Stimulated activated CD8-positive, alpha-beta memory T cell treated with anti-CD3 and anti-CD28 coated beads, Interleukin-4, amount 100 ng/mL, for 1 hour (primary cell): Measurements from ENCODE around the gene RBM17.
A peak's percentile ranks its signal among the peaks of the same experiment; 100 is the strongest.
"Not testable (repeated sequence)": the region's sequence is repeated elsewhere in the genome, so short reads cannot be mapped to it uniquely, and the experiment has no call there.

Source experiments
- DNase-seq, 2 donors: peaks; one replicate each; pipeline ENCODE4 v3.0.0-alpha.2; 2020; ENCODE audit warnings: low read depth in 2 of 2, low spot score in 1 of 2

The RBM17 gene

GRCh38 chr10:6135039-6135438 lies 46.2 kb downstream of the RBM17 start:
- DNase-seq: no peak

DNA sequence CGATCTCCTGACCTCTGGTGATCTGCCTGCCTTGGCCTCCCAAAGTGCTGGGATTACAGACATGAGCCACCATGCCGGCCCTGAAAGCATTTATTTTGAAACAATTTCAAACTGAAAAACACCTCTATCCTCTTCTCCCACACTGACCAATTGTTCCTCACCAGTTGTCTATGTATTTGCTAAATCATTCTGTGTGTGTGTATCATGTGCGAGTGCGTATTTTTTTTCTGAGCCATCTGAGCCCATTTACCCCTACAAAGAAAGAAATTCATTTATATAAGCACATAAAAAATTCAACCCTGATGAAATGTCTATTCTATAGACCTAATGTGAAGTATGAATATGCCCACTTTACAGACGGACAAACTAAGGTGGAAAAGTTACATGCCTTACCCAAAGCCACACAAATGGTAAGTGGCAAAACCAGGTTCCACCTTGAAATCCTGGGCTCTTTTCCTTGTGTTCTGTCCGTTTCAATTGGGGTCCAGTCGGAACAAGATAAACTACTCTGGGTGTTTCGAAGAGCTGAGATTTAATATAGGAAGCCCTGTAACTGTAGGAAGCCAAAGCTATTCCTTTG lies 46.8 kb downstream of the RBM17 start:
- no peak for DNase-seq

DNA sequence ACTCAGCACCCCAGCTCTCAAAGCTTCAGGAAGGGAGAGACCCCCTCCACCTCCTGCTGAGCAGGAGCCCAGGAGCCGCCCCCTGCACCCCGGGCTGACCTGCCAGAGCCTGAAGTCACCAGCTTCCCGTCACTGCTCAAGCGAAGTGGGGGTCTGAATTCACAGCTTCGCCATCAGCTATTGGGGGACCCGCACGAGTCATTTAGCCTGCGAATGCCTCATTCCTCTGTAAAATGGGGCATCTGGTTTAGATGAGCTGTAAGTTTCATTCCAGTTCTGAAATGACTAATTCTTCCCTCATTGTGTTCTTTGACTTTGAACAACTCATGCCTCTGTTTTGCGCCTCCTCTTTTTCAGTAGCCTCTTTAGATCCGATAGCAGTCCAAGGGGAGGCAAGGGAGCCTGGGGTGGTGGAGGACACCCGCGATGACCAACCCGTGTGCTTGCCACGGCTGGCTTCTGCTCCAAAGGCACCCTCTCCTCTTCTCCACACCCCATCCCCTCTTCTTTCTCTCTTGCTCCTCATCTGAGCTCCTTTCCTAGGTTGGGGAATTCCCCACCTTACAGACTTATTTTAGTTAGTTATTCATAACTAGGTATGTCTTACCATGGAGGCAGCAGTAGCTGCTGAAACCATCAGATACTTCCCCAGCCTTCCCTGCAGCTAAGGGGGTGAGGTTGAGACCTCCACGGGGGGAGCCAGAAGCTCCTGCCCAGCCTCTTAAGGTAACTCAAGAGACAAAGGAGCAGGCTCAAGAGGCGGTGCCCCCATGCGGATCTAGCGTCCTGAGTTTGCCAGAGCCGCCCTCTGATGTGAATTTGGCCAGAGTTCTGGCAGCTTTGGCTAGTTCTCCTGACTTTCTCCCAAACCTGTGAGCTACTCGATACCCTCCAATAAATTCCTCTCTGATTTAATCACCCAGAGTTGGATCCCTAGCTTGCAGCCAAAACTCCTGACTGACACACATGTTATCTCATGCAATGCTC lies 47.7 kb downstream of the RBM17 start:
- DNase-seq: no peak

DNA sequence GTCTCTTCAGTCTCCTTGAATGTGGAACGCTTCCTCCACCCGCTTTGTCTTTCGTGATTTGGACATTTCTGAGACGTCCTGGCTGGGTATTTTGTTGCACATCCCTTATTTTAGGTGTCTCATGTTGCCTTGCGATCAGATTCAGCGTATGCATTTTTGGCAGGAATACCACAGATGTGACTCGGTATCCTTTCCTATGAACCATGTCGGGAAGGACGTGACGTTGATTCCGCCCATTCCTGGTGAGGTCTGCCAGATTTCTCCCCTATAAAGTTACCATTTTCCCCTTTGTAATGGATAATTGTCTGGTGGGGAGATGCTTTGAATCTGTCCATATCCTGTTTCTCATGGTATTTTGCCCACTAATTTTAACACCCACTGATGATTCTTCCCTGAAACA lies 49.6 kb downstream of the RBM17 start:
- no peak for DNase-seq

DNA sequence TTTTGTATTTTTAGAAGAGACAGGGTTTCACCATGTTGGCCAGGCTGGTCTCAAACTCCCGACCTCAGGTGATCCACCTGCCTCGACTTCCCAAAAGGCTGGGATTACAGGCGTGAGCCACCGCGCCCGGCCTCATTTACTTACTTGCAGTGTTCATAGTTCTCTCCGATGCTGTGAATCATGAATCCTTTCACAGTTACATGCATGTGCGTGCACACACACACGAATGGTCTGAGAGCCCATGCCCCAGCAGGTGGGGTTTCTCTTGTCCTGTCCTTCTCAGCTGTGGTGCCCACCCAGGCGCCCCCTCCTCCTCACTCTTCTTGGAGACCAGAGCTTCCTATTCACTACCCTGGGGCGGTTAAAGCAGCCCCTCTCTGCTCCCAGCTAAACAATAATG lies 50.6 kb downstream of the RBM17 start:
- no peak for DNase-seq

- no peak for DNase-seq
Observed at GRCh38 chr10:6140141-6140841, 51.5 kb downstream of the RBM17 start.

DNA sequence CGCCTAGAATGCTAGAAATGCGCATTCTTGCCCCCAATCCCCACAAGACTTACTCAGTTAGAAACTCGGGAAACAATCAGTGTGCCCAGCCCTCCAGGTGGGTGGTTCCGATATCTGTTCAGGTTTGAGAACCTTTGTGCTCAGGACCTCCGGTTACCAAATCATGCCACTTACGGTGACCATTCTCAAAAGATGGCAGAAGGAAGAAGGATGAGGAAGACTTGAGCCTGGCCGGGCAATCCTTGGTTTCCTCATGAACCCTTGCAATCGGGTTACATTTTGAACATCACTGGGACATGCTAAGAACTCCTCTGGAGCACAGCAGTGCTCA lies 52.1 kb downstream of the RBM17 start:
- no peak for DNase-seq

GRCh38 chr10:6141296-6142151 lies 52.7 kb downstream of the RBM17 start:
- no peak for DNase-seq

- DNase-seq: not testable (repeated sequence)
Observed at GRCh38 chr10:6142186-6142585, 53.4 kb downstream of the RBM17 start.

DNA sequence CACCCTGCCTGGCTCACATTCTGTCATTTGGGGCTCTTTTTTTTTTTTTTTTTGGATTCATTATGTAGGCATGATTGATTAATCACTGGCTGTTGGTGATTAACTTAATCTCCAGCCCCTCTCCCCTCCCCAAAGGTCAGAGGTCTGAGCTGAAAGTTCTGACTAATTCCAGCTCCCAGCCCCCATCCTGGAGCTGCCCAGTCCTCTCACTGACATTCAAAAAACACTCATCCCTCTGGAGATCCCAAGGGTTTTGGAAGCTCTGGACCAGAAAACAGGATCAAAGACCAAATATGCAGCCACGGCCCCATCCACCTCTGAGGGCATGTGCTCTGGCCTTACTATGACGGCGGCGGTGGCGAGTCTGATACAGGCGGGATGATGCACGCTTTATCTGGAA lies 53.8 kb downstream of the RBM17 start:
- DNase-seq: no peak

DNA sequence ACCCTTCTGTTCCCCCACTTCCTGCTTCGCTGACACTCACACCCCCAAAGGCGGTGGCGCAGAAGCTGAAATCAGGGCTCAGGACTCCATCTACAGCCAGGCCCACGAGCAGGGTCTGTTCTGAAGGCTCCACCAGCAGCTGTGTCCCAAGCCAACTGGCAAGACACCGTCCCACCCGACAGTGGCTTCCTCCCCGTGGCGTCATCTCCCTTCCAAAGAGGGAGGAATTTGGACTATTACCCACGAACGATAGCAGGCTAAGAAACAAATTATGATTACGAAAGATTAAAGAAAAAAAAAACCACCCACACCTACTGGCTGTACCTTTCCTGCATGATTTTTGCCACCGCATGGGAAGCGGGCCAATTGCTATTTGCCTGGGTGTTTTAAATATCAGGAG lies 54.3 kb downstream of the RBM17 start:
- no peak for DNase-seq

GRCh38 chr10:6144406-6145165 lies 55.8 kb downstream of the RBM17 start:
- peak; percentile 65 to 77 for DNase-seq

DNA sequence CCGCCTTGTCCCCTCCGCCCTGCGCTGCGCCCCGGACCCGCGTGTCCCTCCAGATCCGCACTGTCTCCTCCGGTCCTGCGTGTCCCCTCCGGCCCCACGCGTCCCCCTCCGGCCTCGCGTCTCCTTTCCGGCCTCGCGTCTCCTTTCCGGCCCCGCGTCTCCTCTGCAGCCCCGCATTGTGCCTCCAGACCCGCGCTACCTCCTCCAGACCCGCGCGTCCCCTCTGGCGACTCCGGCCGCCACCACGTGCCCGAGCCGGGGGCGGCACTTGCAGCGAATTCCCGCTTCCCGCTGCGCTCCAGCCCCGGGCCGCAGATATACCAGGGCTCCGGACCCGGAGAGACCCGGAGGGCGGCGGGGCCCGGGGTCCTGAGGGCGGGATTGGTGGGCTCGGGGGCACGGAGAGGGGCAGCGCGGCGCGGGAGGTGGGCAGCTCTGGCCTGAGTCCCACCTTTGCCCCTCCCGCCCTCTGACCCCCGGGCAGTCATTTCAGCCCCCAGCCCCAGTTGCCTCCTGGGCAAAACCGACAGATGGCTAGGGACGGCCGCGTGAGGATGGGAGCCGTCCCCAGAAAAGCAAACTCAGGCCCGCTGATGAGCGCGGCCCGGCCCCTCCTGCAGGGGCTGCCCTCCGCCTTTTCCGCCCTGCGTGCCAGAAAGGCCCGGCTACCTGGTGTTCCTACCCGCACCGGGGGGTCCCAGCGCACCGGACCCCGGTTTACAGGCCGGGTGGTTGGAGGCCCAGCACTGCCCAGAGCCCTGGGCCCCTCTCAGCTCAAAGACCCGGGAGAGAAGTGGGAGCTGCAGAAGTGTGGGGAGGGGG lies 56.5 kb downstream of the RBM17 start:
- DNase-seq: no peak

DNA sequence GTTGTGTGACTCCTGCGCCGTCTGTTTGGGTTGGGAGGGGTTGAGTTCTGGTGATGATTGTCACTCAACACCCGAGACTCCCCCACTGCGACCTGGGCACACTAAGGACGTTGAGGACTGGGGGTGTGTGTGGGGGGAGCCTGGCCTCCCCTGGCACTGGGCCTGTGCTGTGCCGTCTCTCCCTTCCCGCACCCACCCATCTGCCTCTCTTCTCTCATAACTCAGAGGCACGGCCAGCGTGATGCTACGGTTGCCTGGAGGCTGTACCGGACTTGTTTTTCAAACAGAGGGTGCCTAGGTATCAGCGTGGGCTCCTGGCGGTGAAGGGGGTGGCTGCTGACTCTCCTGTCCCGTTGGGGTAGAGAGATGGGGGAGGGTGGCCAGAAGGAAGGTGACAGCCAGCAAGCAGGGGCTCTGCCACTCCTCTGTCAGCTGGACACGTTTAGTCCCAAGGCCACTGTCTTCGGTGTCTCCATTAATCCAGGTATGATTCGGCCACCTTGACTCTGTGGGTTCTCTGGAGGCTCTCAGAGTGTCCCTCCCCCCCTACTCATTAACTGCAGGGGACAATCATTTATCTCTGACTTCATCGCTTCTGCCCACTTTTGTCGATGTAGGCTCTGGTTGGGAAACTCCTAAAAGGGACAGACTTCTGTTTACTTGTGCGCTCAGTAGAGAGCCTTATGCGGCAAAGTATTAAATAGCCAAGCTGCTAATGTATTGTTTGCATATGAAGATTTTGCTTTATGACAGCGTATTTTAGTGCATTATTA lies 57.4 kb downstream of the RBM17 start:
- DNase-seq: no peak

GRCh38 chr10:6146921-6147320 lies 58.1 kb downstream of the RBM17 start:
- DNase-seq: no peak

DNA sequence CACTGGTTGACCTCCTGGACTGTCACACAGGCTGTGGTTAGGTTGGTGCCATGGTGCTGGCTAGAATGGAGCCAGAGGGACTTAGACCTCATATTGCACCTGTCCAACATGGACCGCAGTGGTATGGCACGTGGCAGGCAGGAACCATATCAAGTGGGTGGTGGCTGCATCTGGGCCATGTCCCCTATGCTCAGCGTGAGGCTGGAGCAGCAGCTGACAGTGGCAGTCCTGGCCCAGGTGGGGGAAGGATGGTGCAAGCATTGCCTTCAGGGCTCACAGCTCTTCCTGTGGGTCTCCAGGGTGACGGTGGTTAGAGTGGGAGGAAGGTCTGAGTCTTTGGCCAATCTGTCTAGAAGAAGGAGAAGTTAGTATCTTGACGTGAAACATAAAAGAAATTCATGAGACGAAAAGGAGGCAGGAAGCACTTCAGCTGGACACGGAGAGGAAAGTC lies 59.4 kb downstream of the RBM17 start:
- no peak for DNase-seq

GRCh38 chr10:6148908-6149307 lies 60.1 kb downstream of the RBM17 start:
- no peak for DNase-seq

DNA sequence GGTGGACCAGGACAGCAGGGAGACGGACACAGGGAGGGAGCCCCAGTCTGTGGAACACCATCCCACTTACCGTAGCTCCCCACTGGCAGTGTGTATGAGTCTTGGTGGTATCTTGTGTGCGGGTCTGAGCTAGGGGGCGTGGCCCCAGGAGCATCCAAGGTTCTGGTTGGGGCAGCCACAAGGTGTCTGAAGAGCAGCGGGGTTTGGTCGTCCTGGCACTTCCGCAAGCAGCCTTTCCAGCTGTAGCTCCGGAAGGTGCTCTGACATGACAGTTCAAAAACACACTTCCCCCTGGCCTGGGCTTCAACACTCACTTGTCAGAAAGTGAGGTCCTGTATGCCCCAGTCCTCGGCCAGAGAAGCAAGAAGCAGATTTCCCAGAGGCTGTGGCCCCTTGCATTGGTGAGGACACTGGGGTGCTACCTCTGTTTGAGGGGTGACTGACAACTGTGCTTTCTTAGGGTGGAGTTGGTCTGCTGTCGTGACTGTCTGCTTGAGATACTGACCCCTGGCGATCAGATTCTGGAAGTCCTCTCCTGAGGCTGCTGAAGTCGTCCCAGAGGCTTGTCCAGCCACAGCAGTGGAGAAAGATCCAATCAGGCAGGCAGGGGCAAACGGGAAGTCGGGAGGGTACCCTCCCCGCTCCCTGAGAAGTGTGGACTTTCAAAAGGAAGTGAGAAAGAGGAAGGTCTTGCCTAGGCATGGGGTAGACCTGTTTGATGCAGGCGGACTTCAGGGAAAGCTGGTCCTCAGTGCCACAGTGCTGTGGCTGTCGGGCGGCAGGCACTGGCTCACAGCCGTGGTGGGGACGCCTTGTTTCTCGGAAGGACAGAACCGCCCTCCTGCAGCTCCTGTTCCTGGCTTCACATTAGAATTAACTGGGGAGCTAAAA lies 62.5 kb downstream of the RBM17 start:
- DNase-seq: no peak
